GM18526 (cell line): ENCODE data around the gene PPM1E.

Experiments used
- POLR2A ChIP-seq: IDR thresholded peaks from 3 replicates; pipeline ENCODE4 v1.6.1; 2011; ENCODE audit not compliant: insufficient read length; ENCODE audit errors: extremely low read depth

Gene PPM1E

DNA sequence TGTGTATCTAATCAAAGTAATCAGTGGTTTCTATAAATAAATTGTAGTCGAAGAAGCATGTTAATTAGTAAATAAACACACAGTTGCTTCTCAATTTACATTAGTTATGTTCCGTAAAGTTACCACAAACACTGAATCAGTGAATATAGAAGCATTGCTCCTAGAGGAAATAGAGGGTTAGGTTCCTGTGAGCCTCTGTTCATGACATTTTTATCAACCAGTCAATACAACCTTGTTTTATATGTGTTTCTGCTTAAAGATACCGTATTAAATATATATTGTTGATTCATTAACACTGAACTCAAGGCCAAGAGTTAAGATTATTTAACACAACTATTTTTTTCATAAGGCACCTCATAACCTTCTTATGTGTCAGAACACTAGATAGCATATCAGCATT, 134.3 kb downstream of the PPM1E start:
- TF ChIP-seq POLR2A, result no peak

DNA sequence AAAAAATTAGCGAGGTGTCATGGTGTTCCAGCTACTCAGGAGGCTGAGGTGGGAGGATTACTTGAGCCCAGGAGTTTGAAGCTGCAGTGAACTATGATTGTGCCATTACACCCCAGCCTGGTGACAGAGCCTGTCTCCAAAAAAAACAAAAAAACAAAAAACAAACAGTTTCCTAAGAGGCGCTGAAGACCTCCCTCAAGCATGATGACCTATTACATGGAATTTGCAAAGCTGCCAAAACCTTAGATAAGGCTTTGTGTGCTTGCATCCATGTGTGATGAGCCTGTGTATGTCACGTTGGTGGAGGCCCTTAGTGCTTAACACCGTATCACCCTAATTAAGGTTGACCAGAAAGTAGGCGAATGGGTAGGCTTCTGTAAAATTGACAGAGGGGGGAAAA, 143.5 kb downstream of the PPM1E start:
- TF ChIP-seq POLR2A, result no peak

DNA sequence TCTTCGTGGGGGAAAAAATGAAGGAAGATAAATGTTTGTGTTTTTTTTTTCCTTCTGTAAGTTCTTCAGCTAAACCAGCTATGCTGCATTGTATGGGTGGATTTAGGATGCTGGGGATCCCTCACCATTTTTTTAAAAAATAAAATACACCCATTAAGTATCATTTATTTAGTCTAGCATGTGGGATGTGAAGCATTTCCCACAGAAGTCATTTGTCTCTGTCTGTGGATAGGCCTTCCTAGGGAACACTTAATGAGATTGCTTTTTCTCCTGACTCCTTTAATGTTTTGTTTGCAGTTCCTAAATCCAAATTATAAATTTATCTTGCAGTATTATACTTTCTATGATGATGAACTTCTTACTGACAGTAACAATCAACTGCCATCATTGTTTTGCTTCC, 146.7 kb downstream of the PPM1E start:
- TF ChIP-seq POLR2A, result no peak

DNA sequence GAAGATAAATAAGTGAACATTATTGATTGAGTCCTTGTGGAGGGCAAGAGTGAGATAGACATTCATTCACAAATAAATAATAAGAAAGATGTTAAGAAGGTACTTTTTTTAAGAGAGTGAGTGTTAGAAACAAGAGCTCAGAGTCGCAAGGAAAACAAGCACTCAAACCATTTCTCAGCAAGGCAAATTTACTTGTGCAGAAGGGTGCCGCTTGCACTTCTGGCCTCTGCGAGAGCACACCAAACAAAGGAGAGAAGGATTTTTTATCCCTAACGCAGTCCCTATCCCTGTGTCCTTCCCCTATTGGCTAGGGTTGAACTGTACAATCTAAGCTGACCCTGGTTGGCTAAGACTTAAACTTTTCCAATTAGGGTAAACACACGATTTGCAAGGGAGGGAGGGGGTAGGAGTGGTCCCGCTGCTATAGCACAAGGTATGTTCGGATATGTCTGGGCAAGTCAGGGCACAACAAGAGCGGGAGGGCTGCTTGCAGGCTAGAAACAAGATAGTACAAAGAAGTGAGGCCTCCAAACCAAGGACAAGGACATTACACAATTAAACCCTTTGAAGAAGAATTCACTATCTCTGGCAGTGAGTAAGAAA, 156.2 kb downstream of the PPM1E start:
- TF ChIP-seq POLR2A, result no peak

DNA sequence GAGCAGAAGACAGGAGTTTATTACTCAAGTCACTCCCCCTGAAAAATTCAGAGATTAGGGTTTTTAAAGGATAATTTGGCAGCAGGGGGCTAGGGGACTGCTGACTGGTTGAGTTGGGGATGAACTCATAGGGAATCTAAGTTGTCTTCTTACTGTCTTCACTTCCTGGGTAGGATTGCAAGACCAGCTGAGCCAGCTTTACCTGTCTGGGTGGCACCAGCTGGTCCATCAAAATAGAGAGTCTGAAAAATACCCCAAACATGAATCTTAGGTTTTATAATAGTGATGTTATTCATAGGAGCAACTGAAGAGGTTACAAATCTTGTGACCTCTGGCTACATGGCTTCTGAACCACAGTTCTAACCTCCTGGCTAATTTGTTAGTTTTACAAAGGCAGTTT, 157.9 kb downstream of the PPM1E start:
- no peak for TF ChIP-seq POLR2A

DNA sequence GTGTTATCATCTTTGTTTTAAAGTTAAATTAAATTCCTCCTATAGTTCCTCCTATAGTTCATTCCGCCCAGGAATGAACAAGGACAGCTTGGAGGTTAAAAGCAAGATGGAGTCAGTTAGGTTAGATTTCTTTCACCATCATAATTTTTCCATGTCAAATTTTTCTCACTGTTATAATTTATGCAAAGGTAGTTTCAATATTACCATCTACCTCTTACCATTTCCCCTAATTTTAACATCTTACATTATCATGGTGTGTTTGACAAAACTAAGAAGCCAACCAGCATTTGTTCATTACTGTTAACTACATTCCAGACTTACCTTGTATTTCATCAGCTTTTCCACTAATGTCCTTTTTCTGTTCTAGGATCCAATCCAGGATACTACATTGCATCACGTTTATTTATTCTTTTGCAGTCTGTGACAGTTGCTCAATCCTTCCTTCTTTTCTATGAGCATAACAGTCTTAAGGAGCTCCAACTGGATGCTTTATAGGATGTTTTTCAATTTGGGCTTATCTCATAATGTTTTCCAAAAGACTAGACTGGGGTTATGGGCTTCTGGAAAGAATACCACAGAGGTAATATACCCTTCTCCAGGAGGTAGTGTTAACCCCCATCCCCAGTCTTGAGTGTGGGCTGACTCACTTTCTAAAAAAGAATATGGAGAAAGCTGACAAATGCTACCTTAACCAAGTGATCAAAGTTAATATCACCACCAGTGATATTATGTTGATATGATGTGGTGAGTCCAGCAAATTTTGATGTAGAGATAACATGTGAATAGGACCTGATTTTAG, 158.5 kb downstream of the PPM1E start:
- TF ChIP-seq POLR2A, result no peak

DNA sequence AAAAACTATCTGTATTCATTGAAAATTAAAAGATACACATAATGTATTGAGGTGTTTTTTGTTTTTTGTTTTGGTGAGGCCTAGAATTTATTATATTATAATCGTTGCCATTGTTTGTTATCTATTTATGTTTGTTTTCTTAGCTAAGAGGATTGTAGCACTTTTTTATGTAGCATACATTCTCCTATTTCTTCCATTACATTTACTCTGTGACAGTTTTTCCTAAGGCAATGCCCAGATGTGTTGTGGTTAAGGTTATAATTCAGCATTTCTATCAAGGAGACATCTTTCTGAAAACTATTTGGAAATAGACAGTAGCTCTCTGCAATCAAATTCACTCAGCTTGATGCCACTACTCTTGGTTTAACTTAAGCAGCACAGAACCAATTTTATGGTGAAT, 161.6 kb downstream of the PPM1E start:
- TF ChIP-seq POLR2A, result no peak

DNA sequence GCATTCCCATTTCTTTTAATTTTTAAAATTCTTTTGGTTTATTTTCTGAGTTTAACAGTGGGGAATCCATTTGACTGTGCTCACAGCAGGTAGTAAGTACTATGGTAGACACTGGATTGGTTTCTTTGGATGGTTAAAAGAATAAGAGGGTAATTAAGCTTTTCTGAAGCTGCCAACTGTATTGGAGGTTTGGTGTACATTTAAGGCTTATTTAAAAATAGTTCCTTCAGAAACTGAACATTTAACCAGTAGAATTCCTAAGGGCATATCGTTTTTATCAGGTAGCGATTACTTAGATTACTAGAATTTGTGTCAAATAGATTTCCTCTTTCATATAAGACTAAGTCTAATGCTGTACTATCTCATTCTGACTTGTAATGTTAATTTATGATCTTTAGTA, 162.4 kb downstream of the PPM1E start:
- TF ChIP-seq POLR2A, result no peak

DNA sequence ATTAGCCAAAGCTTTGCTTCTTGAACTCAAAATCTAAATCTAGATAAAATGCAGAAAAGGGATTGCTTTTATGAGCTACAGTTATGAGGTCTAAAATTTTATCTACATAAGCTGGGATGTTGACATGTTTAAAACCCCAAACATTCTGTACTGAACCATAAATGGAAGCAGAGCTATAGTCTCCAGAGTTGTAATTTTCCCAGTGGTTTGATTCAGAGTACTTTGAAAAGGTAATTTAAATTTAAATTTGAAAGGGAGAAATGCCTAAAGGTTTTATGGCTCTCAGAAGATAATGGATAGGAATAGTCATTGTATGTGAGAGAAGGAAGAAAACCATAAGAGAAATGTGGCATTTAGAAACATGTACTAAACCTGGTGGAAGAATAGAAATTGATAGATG, 163.2 kb downstream of the PPM1E start:
- no peak for TF ChIP-seq POLR2A

DNA sequence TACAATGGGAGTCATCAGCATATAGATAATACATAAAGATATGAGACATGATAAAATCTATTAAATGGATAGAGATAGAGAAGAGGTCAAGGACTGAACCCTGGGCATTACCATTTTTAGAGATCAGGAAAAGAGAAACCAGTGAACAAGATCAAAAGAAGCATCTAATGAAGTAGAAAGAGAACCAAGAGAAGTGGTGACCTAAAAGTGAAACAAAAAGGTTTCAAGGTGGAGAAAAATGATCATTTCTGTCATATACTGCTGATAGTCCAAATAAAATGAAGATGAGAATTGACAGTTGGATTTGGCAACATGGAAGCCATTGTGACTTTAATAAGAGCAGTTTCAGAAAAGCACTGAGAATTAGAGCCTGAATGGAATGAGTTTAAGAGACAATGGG, 165.1 kb downstream of the PPM1E start:
- no peak for TF ChIP-seq POLR2A

DNA sequence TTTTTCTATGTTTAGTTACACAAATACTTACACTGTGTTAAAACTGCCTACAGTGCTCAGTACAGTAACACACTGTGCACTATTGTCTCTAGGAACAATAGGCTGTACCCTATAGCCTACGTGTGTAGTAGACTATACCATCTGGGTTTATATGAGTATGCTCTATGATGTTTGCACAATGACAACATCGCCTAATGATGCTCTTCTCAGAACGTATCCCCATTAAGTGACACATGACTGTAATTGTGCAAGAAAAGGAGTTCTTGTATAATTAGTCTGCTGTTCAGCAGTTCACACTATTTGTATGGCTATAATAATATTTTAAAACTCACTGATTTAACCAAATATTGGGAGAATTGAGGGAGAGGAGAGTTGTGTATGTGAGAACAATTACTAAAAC, 177.3 kb downstream of the PPM1E start:
- no peak for TF ChIP-seq POLR2A

DNA sequence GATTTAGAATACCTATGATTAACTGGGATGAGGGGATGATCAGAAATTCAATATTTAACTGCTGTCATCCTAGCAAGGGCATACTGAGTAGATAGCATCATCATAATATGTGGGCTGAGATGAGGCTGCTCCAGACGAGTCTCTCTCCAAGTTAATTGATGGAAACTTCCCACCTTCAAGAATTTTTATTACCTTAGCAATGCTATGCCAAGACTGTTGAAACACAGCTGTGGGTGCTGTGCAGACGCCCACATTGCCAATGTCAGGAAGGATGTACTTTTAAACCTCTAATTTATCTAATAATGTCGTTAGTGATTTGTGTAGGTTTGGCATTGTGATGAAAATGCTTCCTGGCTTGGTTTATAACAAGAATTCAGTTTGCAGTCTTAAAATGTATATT, 180.6 kb downstream of the PPM1E start:
- TF ChIP-seq POLR2A, result no peak

DNA sequence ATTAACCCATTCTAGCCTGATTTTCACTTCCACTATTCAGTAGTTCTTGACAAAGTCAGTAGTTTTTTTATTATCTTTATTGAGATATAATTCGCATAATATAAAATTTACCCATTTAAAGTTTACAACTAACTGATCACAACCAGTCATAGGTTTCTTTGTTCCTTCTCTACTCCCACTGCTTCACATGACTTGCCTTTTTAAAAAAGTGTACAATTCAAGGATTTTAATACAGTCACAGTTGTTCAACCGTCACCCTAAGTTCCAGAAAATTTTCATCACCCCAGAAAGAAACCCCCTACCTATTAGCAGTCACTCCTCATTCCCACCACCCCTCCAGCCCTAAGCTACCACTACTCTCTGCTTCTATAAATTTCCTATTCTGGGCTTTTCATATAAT, 188.5 kb downstream of the PPM1E start:
- TF ChIP-seq POLR2A, result no peak

DNA sequence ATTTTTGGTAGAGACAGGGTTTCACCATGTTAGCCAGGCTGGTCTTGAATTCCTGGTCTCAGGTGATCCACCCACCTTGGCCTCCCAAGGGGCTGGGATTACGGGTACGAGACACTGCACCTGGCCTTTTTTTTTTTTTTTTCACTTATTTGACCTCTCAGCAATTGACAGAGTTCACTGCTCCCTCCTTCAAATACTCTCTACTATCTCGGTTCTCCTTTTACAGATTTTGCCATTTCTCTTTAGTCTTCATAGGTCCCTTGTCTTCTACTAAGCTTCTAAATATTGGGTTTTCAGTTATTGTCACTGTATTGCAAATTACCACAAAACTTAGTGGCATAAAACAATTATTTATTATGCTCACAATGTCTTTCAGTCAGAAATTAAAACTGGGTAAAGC, 191.8 kb downstream of the PPM1E start:
- no peak for TF ChIP-seq POLR2A

DNA sequence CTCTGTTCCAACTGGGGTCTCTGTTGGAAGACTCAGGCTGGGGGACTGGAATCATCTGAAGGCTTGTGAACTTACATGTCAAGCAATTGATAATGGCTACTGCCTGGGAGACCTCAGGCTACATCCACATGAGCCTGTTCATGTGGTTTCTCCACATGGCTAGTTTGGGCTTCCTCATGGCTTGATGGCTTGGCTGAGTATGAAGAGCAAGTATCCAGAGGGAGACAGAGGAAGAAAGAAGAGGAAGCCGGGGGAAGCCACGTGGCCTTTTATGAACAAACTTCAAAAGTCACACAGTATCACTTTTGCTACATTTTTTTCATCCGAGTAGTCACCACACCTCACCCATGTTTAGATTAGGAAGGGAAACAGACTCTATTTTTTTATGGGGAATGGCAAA, 192.2 kb downstream of the PPM1E start:
- TF ChIP-seq POLR2A, result no peak

DNA sequence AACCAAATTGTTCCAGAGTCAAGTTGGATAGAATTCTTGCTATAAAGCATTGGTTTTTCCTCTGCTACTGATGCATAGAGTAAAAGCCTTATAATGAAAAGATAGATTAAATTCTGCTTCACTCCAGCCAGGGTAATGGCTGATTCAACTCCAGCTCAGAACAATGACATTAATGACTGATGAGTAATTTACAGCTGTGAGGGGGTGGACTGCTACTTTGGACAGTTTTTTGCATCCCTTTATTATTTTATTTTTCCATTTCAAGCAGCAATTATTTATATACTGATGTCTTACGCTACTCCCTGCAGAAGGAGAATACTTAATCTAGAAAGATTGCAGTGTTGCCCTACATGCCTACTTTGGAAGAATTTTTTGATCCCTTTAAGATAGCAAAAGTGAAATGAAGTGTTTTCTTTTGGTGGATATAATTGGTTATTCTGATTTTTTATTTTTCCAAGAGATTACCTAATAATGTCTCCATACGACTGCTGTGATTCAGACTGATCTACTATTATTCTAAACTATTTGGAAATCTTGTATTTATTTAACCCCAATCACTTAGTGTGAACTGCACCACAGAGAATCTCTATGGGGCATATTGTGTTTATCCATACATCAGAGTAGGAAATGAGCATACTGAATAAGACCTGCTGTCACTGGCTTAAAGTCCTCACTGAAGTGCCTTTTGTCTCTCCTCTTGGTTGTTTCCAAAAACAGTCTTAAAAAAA, 201.5 kb downstream of the PPM1E start:
- no peak for TF ChIP-seq POLR2A
